ENCODE data around the gene KIF17. TPM values are rescaled to one million over a fixed set of nuclear protein-coding genes. Genes with fewer than 3 reads are reported as not detected.

Gene KIF17
- total and polyA plus RNA-seq, 3 experiments from 2014 or later = not detected

DNA sequence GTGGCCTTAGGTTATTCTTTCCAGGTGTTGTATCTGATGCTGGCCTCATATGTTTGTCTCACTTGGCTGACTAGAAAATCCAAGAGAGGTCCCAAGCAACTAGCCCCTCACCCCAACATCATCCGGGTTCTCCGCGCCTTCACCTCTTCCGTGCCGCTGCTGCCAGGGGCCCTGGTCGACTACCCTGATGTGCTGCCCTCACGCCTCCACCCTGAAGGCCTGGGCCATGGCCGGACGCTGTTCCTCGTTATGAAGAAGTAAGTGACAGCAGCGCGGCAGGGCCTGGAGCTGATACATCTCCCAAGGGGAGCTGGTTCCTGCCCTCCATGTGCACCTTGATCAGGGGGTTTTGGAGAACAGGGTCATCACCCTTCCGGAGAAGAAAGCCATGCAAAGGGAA is 73.4 kb downstream of the KIF17 start:
- no peak overlapping the region for H3K27ac Mint-ChIP-seq
- CTCF ChIA-PET = no interaction called here
- no peaks in the 10 kb centered on the region for H3K9me3 ChIP-seq (ENCODE audit: low read length)

DNA sequence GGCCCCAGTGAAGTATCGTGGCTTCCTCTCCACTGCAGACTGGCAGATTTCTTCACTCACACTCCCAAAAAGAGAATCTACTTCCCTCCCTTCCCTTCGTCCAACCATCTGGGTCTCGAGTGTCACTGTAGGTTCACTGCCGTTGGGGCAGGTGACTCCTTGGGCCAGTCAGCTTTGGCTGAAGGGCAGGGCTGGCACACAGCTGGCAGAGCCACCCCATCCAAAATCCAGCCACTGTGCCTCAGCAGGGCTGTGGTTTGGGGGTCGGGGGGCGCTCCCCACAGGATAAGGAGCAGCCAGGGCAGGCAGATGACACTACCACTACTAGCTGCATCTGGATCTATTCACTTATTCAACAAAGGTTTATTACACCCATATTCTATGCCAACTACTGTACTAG is 74.7 kb downstream of the KIF17 start:
- Histone ChIP-seq H3K4me3 (ENCODE audit: low read length) (no peak overlapping the region), H3K27ac (ENCODE audit: low read depth, low read length) (no peak overlapping the region), H3K4me1 (ENCODE audit: insufficient read depth, low read length) (no peaks in the 10 kb centered on the region), H3K27me3 (ENCODE audit: insufficient read depth, low read length, poor library complexity, severe bottlenecking) (no peaks in the 10 kb centered on the region), H3K36me3 (ENCODE audit: insufficient read depth, low read length) (peaks cover 15% of the 10 kb centered on the region), H3K9me3 (ENCODE audit: low read length) (no peaks in the 10 kb centered on the region)
- Mint-ChIP-seq H3K9me3 (no peaks in the 10 kb centered on the region), H3K4me1 (peaks cover 0 to 5% (median 4%) of the 10 kb centered on the region in 3 donors), H3K27ac (peak overlapping the region in 1 of 8 donors; percentile 23), H3K27me3 (no peaks in the 10 kb centered on the region), H3K36me3 (peaks cover 5 to 68% (median 15%) of the 10 kb centered on the region in 3 donors), H3K4me3 (peak overlapping the region in 1 of 7 donors; percentile 36)
- ChIA-PET CTCF (interaction anchor here (3.2 kb wide), 1 partner anchor 10 kb away, joined by 13 read pairs; the partner anchor contains the start of gene PINK1), POLR2A (interaction anchor here (0.6 kb wide), 1 partner anchor 9 kb away, joined by 3 read pairs; no protein-coding TSS in a partner anchor)
- DNase-seq = no peak

More for the DNA sequence above, 73.4 kb downstream of the KIF17 start:
- Histone ChIP-seq H3K4me1 (ENCODE audit: insufficient read depth, low read length) (no peaks in the 10 kb centered on the region), H3K36me3 (ENCODE audit: insufficient read depth, low read length) (peaks cover 16% of the 10 kb centered on the region), H3K27me3 (ENCODE audit: insufficient read depth, low read length, poor library complexity, severe bottlenecking) (no peaks in the 10 kb centered on the region), H3K4me3 (ENCODE audit: low read length) (no peak overlapping the region), H3K27ac (ENCODE audit: low read depth, low read length) (no peak overlapping the region)
- Mint-ChIP-seq H3K36me3 (peaks cover 5 to 68% (median 10%) of the 10 kb centered on the region in 3 donors), H3K4me3 (no peak overlapping the region), H3K9me3 (no peaks in the 10 kb centered on the region), H3K27me3 (no peaks in the 10 kb centered on the region), H3K4me1 (peaks cover 0 to 5% (median 4%) of the 10 kb centered on the region in 3 donors)
- DNase-seq = no peak
- POLR2A ChIA-PET = no interaction called here

DNA sequence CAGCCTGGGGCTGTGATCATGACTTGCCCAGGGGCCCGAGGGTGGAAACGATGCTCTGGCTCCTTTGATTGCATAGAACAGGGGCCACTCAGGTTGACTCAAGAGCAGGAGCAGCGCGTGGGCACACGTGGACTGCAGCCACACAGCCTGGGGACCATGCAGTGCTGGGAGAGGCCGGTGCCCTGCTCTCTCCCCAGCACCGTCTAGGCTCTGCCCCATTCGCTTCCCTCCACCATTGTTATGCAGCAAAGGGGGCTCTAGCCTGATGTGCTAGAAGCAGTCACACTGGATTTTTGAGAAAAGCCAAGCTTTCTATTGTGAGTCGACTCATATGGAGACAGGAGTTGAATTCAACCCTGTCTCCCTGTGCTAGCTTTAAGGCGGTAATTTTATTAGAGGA is 75.8 kb downstream of the KIF17 start:
- no peak for DNase-seq
- ChIA-PET POLR2A (interaction anchor here (1.2 kb wide), 1 partner anchor 19 kb away, joined by 3 read pairs; the partner anchor contains the start of gene DDOST), CTCF (interaction anchor here (1.2 to 3.2 kb wide), 2 partner anchors 9 to 134 kb away, joined by 3 to 13 read pairs; partner anchors contain the start of gene PINK1)
- Histone ChIP-seq H3K4me1 (ENCODE audit: insufficient read depth, low read length) (no peaks in the 10 kb centered on the region), H3K9me3 (ENCODE audit: low read length) (no peaks in the 10 kb centered on the region), H3K36me3 (ENCODE audit: insufficient read depth, low read length) (peaks cover 15% of the 10 kb centered on the region), H3K4me3 (ENCODE audit: low read length) (no peak overlapping the region), H3K27ac (ENCODE audit: low read depth, low read length) (no peak overlapping the region), H3K27me3 (ENCODE audit: insufficient read depth, low read length, poor library complexity, severe bottlenecking) (no peaks in the 10 kb centered on the region)
- no peak overlapping the region for H3K4me3 Mint-ChIP-seq
- peak overlapping the region in 1 of 8 donors; percentile 51 for H3K27ac Mint-ChIP-seq
- H3K36me3 Mint-ChIP-seq = peaks cover 5 to 75% (median 15%) of the 10 kb centered on the region in 3 donors
- H3K4me1 Mint-ChIP-seq = peaks cover 0 to 5% (median 4%) of the 10 kb centered on the region in 3 donors
- no peaks in the 10 kb centered on the region for H3K9me3 Mint-ChIP-seq
- H3K27me3 Mint-ChIP-seq = no peaks in the 10 kb centered on the region

DNA sequence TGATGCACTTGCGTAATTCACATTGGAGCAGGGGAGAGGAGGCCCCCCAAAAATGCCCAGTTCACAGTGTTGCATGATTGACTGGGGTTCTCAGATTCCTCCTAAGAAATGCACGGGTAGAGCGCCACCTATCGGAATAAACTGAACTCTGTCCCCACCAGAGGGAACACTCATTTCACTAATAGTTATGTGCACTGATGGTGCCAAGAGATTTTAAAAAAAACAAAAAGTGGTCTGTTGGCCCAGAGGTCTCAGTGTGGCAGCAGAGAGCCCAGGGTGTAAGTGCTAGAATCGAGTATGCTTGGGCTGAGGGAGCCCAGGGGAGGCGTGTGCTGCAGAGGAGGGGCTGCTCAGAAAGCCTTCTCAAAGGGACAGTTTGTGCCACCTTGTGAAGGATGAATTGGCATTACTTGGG is 77.6 kb downstream of the KIF17 start:
- H3K9me3 Mint-ChIP-seq = no peaks in the 10 kb centered on the region
- H3K4me1 Mint-ChIP-seq = peaks cover 5 to 10% (median 5%) of the 10 kb centered on the region in 3 donors
- DNase-seq = peak; percentile 35 to 69 (median 39)
- Histone ChIP-seq H3K36me3 (ENCODE audit: insufficient read depth, low read length) (peaks cover 15% of the 10 kb centered on the region), H3K4me3 (ENCODE audit: low read length) (no peak overlapping the region), H3K27me3 (ENCODE audit: insufficient read depth, low read length, poor library complexity, severe bottlenecking) (no peaks in the 10 kb centered on the region), H3K4me1 (ENCODE audit: insufficient read depth, low read length) (no peaks in the 10 kb centered on the region), H3K9me3 (ENCODE audit: low read length) (no peaks in the 10 kb centered on the region), H3K27ac (ENCODE audit: low read depth, low read length) (no peak overlapping the region)
- ChIA-PET POLR2A (no interaction called here), CTCF (interaction anchor here (0.9 to 3.2 kb wide), 4 partner anchors 7 to 117 kb away, joined by 3 to 13 read pairs (median 3); partner anchors contain the start of gene PINK1)
- H3K36me3 Mint-ChIP-seq = peaks cover 5 to 73% (median 15%) of the 10 kb centered on the region in 3 donors
- H3K4me3 Mint-ChIP-seq = no peak overlapping the region
- peak overlapping the region in 3 of 8 donors; percentile 15 to 80 (median 57) for H3K27ac Mint-ChIP-seq
- H3K27me3 Mint-ChIP-seq = no peaks in the 10 kb centered on the region

DNA sequence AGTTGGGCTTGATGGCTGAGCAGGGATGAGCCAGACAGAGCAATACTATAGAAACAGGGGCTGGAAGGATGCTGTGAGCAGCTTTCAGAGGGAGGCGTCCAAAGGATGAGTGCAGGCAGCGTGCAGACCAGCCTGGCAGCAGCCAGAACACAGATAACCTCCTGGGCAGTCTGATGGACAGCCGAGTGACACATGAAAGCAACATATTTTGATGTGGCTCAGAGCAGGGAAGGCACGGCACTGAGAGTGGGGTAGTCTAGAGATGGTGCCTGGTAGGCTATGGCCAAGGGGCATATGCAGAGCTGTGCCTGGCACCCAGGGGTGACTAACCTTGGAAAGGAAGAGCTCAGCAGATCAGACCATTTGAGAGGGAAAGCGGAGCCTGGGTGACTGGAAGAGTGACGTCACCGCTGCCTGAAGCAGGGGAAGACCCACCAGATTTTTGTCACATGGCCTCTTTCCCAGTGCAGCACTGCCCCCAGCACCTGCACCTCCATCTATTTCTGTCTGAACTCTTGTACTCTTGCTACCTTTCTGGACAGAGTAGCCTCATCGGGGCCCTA is 80.9 kb downstream of the KIF17 start:
- Mint-ChIP-seq H3K4me1 (peaks cover 16 to 23% (median 21%) of the 10 kb centered on the region in 3 donors), H3K9me3 (no peaks in the 10 kb centered on the region), H3K36me3 (peaks cover 5 to 51% (median 13%) of the 10 kb centered on the region in 3 donors), H3K4me3 (no peak overlapping the region), H3K27ac (peak overlapping the region in 1 of 8 donors; percentile 74), H3K27me3 (no peaks in the 10 kb centered on the region)
- Histone ChIP-seq H3K9me3 (ENCODE audit: low read length) (no peaks in the 10 kb centered on the region), H3K4me1 (ENCODE audit: insufficient read depth, low read length) (peaks cover 10% of the 10 kb centered on the region), H3K36me3 (ENCODE audit: insufficient read depth, low read length) (peaks cover 5% of the 10 kb centered on the region), H3K27me3 (ENCODE audit: insufficient read depth, low read length, poor library complexity, severe bottlenecking) (no peaks in the 10 kb centered on the region), H3K4me3 (ENCODE audit: low read length) (no peak overlapping the region), H3K27ac (ENCODE audit: low read depth, low read length) (no peak overlapping the region)
- DNase-seq = no peak
- ChIA-PET CTCF (no interaction called here), POLR2A (no interaction called here)

DNA sequence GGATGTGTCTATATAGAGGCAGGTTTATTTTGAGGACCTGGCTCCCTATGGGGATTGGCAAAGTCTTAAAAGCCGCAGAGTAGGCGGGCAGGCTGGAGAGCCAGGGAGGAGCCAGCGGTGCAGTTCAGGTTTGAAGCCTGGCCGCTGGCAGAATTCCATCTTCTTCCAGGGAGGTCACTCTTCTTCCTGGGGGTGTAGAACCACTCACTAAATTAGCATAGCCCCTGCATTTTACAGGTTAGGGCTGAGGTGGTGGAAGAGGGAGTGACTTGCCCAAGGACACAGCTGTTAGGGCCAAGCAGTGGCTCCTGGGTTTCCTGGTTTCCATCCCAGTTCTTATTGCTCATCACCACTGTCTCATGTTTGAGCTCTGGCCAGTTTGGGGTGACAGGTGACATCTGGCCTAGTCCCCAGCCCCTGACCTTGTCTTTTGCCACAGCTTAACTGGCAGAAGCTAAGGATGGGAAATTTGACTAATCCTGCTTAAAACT is 83.2 kb downstream of the KIF17 start:
- Histone ChIP-seq H3K4me1 (ENCODE audit: insufficient read depth, low read length) (peaks cover 10% of the 10 kb centered on the region), H3K27me3 (ENCODE audit: insufficient read depth, low read length, poor library complexity, severe bottlenecking) (no peaks in the 10 kb centered on the region), H3K9me3 (ENCODE audit: low read length) (no peaks in the 10 kb centered on the region), H3K36me3 (ENCODE audit: insufficient read depth, low read length) (peaks cover 5% of the 10 kb centered on the region), H3K27ac (ENCODE audit: low read depth, low read length) (peak overlapping the region; percentile 71), H3K4me3 (ENCODE audit: low read length) (peak overlapping the region; percentile 83)
- peaks cover 11 to 23% (median 17%) of the 10 kb centered on the region in 3 donors for H3K4me1 Mint-ChIP-seq
- ChIA-PET CTCF (interaction anchor here (1.0 to 3.3 kb wide), 5 partner anchors 9 to 126 kb away, joined by 3 to 12 read pairs (median 3); partner anchors contain the start of gene MUL1), POLR2A (interaction anchor here (0.6 to 1.8 kb wide), 4 partner anchors 9 to 152 kb away, joined by 3 to 9 read pairs (median 5); partner anchors contain the start of gene DDOST)
- peak overlapping the region; percentile 88 to 96 (median 92) for H3K4me3 Mint-ChIP-seq
- H3K27ac Mint-ChIP-seq = peak overlapping the region in 7 of 8 donors; percentile 72 to 93 (median 87)
- H3K27me3 Mint-ChIP-seq = no peaks in the 10 kb centered on the region
- peaks cover 0 to 36% (median 7%) of the 10 kb centered on the region in 3 donors for H3K36me3 Mint-ChIP-seq
- peak in 2 of 5 donors; percentile 10 to 49 for DNase-seq
- no peaks in the 10 kb centered on the region for H3K9me3 Mint-ChIP-seq

DNA sequence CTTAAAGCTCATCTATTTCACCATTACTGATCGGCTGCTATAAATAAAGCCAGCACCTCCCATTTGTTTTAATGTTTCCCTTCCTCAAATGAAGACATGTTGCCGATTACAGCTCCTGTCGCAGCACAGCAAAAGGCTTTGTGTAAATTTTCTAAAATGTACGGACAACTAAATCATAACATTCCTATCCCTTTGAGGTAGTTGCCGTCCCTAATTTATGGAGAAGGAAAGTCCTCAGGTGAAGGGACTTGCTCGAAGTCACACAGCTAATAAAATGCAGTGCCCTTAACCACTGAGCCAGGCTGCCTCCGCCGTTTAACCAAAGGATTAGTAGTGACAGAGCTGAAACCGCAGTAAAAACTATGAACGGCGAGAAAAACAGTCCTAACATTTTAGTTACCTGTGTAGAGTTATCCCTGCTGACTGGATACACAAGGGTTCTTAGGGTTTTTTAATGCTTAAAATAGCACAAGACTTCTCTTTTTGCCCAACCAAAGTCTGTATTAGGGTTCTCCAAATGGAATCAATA is 83.7 kb downstream of the KIF17 start:
- Histone ChIP-seq H3K4me1 (ENCODE audit: insufficient read depth, low read length) (peaks cover 10% of the 10 kb centered on the region), H3K27ac (ENCODE audit: low read depth, low read length) (peak overlapping the region; percentile 71), H3K9me3 (ENCODE audit: low read length) (no peaks in the 10 kb centered on the region), H3K27me3 (ENCODE audit: insufficient read depth, low read length, poor library complexity, severe bottlenecking) (no peaks in the 10 kb centered on the region), H3K36me3 (ENCODE audit: insufficient read depth, low read length) (peaks cover 5% of the 10 kb centered on the region), H3K4me3 (ENCODE audit: low read length) (peak overlapping the region; percentile 83)
- H3K4me3 Mint-ChIP-seq = peak overlapping the region; percentile 88 to 96 (median 92)
- peaks cover 0 to under 1% of the 10 kb centered on the region in 2 donors for H3K27me3 Mint-ChIP-seq
- POLR2A ChIA-PET = interaction anchor here (0.6 to 1.8 kb wide), 9 partner anchors 9 to 152 kb away, joined by 3 to 9 read pairs (median 3); partner anchors contain the start of genes DDOST and SH2D5
- H3K36me3 Mint-ChIP-seq = peaks cover 0 to 31% (median 5%) of the 10 kb centered on the region in 3 donors
- DNase-seq = no peak
- no peaks in the 10 kb centered on the region for H3K9me3 Mint-ChIP-seq
- H3K4me1 Mint-ChIP-seq = peaks cover 11 to 23% (median 17%) of the 10 kb centered on the region in 3 donors
- H3K27ac Mint-ChIP-seq = peak overlapping the region; percentile 79 to 94 (median 88)
- CTCF ChIA-PET = interaction anchor here (0.8 to 3.3 kb wide), 11 partner anchors 8 to 152 kb away, joined by 3 to 13 read pairs (median 4); partner anchors contain the start of genes DDOST and MUL1
